OCI-LY7 (cell line): ENCODE results near the gene FAM227A. TPM values are rescaled to one million over a fixed set of nuclear protein-coding genes. Genes with fewer than 3 reads are reported as not detected.

Experiments used
- BruUV-seq: library from RNA; stranded (reverse); fragments of 400-500 nt; replicated peaks from 2 replicates; lab custom pipeline; 2021; lab: Mats Ljungman, UMichigan
- CTCF ChIA-PET: fragments of 300-600 bp; sonication (Branson Sonifier 250); formaldehyde crosslinking; loops from one replicate; lab custom pipeline; 2022; ENCODE audit warnings: antibody characterized with exemption; ENCODE audit not compliant: unreplicated experiment; lab: Charles Lee
- POLR2A ChIA-PET: fragments of 300-600 bp; sonication (Branson Sonifier 250); formaldehyde crosslinking; loops from one replicate; lab custom pipeline; 2022; ENCODE audit warnings: antibody characterized with exemption; lab: Charles Lee
- DNase-seq: peaks from one replicate; pipeline ENCODE4 v3.0.0-alpha.2; 2015; ENCODE audit warnings: low spot score
- H2AFZ ChIP-seq: fragments of 200-600 bp; sonication (generic), shearing (Covaris generic); 2 replicates; pipeline ENCODE4 v1.6.1; 2014; ENCODE audit warnings: mild to moderate bottlenecking, antibody characterized with exemption, low read length, moderate library complexity
- H3K27ac ChIP-seq: fragments of 200-600 bp; sonication (generic); 2 replicates; pipeline ENCODE4 v1.5.1; 2014; ENCODE audit warnings: mixed run types, low read depth, mild to moderate bottlenecking, moderate library complexity, low read length, inconsistent platforms; ENCODE audit not compliant: poor library complexity, severe bottlenecking
- H3K36me3 ChIP-seq: fragments of 200-600 bp; sonication (generic); 2 replicates; pipeline ENCODE4 v1.6.1; 2014; ENCODE audit warnings: mild to moderate bottlenecking, antibody characterized with exemption, low read length, moderate library complexity, mixed read lengths; ENCODE audit not compliant: insufficient read depth
- H3K4me1 ChIP-seq: fragments of 200-600 bp; sonication (generic); 2 replicates; pipeline ENCODE4 v1.5.1; 2014; ENCODE audit warnings: mild to moderate bottlenecking, low read length; ENCODE audit not compliant: insufficient read depth, poor library complexity, severe bottlenecking
- H3K4me2 ChIP-seq: fragments of 200-600 bp; sonication (generic); 2 replicates; pipeline ENCODE4 v1.6.1; 2014; ENCODE audit warnings: mild to moderate bottlenecking, low read length
- H3K4me3 ChIP-seq: fragments of 200-600 bp; sonication (generic); 2 replicates; pipeline ENCODE4 v1.5.1; 2014; ENCODE audit warnings: mild to moderate bottlenecking, low read depth, low read length; ENCODE audit not compliant: poor library complexity, severe bottlenecking
- H3K79me2 ChIP-seq: fragments of 200-600 bp; sonication (generic); 2 replicates; pipeline ENCODE4 v1.6.1; 2016; ENCODE audit warnings: low read depth, mild to moderate bottlenecking, low read length, moderate library complexity, mixed read lengths; ENCODE audit not compliant: insufficient read depth
- H3K9me2 ChIP-seq: fragments of 200-600 bp; sonication (generic); 2 replicates; pipeline ENCODE4 v1.6.1; 2016; ENCODE audit warnings: mild to moderate bottlenecking, low read length, mixed read lengths; ENCODE audit not compliant: insufficient read depth
- H3K9me3 ChIP-seq: fragments of 200-600 bp; sonication (generic); 2 replicates; pipeline ENCODE4 v1.6.1; 2014; ENCODE audit warnings: mild to moderate bottlenecking, mixed run types, low read length, mixed read lengths
- H4K20me1 ChIP-seq: fragments of 200-600 bp; sonication (generic); 2 replicates; pipeline ENCODE4 v1.6.1; 2014; ENCODE audit warnings: mild to moderate bottlenecking, antibody characterized with exemption, low read length, moderate library complexity, mixed read lengths; ENCODE audit not compliant: insufficient read depth
- EZH2phosphoT487 ChIP-seq: fragments of 200-600 bp; sonication (generic); IDR thresholded peaks from 2 replicates; pipeline ENCODE4 v1.6.1; 2018; ENCODE audit warnings: low read depth, borderline replicate concordance, mild to moderate bottlenecking, mixed run types, antibody characterized with exemption, low read length, moderate library complexity, mixed read lengths
- intact Hi-C: fragments of 100-400 bp; cut with micrococcal nuclease; formaldehyde crosslinking; loops from one replicate; pipeline ENCODE4 v1.10.0; 2022; ENCODE audit not compliant: unreplicated experiment
- total RNA-seq, 2 experiments: library from RNA; depleted of rRNA in 1 of 2; stranded (reverse); fragments of >200 nt in 1 of 2; shearing (Covaris generic) in 1 of 2; gene quantifications; 2 replicates each; pipeline ENCODE4 v1.2.3, GENCODE V29; 2014 to 2022
- TF ChIP-seq, protein P1 (sequence below): fragments of 200-600 bp; sonication (generic); conservative IDR thresholded peaks from 2 replicates; pipeline ENCODE4 v1.5.1; 2014; ENCODE audit warnings: mild to moderate bottlenecking, antibody characterized with exemption, low read length, moderate library complexity, mixed read lengths

The FAM227A gene
- total RNA-seq, 2 experiments from 2014 or later = 0.16 to 0.57 TPM

DNA sequence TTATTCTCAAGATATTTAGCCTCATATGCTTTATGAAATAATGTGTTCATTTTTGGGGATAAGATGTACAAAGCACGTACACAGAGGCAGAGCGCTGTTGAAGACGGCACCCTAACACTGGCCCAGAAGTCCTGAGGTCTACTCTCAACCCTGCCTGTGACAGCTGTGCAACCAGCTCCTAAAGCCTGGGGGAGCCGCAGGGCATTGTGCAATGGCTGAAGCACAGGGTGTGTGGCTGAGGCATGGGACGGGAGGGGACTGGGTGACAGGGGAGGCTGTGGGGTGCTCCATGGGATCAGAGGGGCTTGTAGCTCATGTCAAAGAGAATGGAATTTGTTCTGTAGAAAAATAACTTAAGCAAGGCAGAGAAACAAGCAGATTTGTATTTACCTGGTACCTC, 27.7 kb downstream of the FAM227A start:
- no peaks in the 10 kb centered on the region for H3K36me3 ChIP-seq
- ChIA-PET POLR2A (no interaction called here), CTCF (no interaction called here)
- no peak overlapping the region for H3K4me3 ChIP-seq
- H3K27ac ChIP-seq = no peak overlapping the region
- no peak for DNase-seq
- H2AFZ ChIP-seq = no peak overlapping the region
- no peaks in the 10 kb centered on the region for H4K20me1 ChIP-seq
- no peaks in the 10 kb centered on the region for H3K9me3 ChIP-seq
- H3K4me2 ChIP-seq = no peak overlapping the region
- TF ChIP-seq, protein P1, sequence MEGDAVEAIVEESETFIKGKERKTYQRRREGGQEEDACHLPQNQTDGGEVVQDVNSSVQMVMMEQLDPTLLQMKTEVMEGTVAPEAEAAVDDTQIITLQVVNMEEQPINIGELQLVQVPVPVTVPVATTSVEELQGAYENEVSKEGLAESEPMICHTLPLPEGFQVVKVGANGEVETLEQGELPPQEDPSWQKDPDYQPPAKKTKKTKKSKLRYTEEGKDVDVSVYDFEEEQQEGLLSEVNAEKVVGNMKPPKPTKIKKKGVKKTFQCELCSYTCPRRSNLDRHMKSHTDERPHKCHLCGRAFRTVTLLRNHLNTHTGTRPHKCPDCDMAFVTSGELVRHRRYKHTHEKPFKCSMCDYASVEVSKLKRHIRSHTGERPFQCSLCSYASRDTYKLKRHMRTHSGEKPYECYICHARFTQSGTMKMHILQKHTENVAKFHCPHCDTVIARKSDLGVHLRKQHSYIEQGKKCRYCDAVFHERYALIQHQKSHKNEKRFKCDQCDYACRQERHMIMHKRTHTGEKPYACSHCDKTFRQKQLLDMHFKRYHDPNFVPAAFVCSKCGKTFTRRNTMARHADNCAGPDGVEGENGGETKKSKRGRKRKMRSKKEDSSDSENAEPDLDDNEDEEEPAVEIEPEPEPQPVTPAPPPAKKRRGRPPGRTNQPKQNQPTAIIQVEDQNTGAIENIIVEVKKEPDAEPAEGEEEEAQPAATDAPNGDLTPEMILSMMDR = no peak
- no peak for TF ChIP-seq EZH2phosphoT487
- BruUV-seq = no TSS peak
- no peaks in the 10 kb centered on the region for H3K79me2 ChIP-seq
- no peaks in the 10 kb centered on the region for H3K4me1 ChIP-seq
- no peaks in the 10 kb centered on the region for H3K9me2 ChIP-seq
- intact Hi-C loops = no loop called here

- ChIA-PET CTCF (no interaction called here), POLR2A (no interaction called here)
- Histone ChIP-seq H3K4me2 (no peak overlapping the region), H3K36me3 (no peaks in the 10 kb centered on the region), H2AFZ (no peak overlapping the region), H3K9me2 (no peaks in the 10 kb centered on the region), H3K4me1 (no peaks in the 10 kb centered on the region), H4K20me1 (no peaks in the 10 kb centered on the region), H3K4me3 (no peak overlapping the region), H3K79me2 (no peaks in the 10 kb centered on the region), H3K9me3 (peaks cover 6% of the 10 kb centered on the region; the same call in 1 of the 2 replicates), H3K27ac (no peak overlapping the region)
- no TSS peak for BruUV-seq
- DNase-seq = no peak
- no peak for TF ChIP-seq EZH2phosphoT487
- TF ChIP-seq, protein P1 = no peak
- intact Hi-C loops = no loop called here
Observed at GRCh38 chr22:38623351-38623750, 32.8 kb downstream of the FAM227A start.

GRCh38 chr22:38618682-38619081, 37.5 kb downstream of the FAM227A start:
- Histone ChIP-seq H3K4me3 (no peak overlapping the region), H4K20me1 (no peaks in the 10 kb centered on the region), H2AFZ (no peak overlapping the region), H3K4me1 (no peaks in the 10 kb centered on the region), H3K27ac (no peak overlapping the region), H3K4me2 (no peak overlapping the region), H3K9me2 (no peaks in the 10 kb centered on the region), H3K79me2 (no peaks in the 10 kb centered on the region), H3K36me3 (no peaks in the 10 kb centered on the region), H3K9me3 (peaks cover 6% of the 10 kb centered on the region; the same call in 1 of the 2 replicates)
- TF ChIP-seq EZH2phosphoT487 = no peak
- TF ChIP-seq, protein P1 = no peak
- intact Hi-C loops = no loop called here
- ChIA-PET CTCF (no interaction called here), POLR2A (interaction anchor here (0.6 to 0.7 kb wide), 3 partner anchors 27 to 459 kb away, joined by 3 read pairs; no protein-coding TSS in a partner anchor)
- BruUV-seq = no TSS peak
- no peak for DNase-seq
